Left ventricle myocardium inferior (tissue), 1 donor: ENCODE data around the gene STARD10. TPM values are rescaled to one million over a fixed set of nuclear protein-coding genes. Genes with fewer than 3 reads are reported as not detected.
"Not testable (repeated sequence)": the region's sequence is repeated elsewhere in the genome, so short reads cannot be mapped to it uniquely, and the experiment has no call there.

ENCODE experiments used
- DNase-seq: peaks from one replicate; pipeline ENCODE4 v3.0.0-alpha.2; 2020
- H3K27ac ChIP-seq: fragments of 200-600 bp; replicated peaks from 2 replicates; pipeline ENCODE4 v1.8.0; 2021
- H3K27me3 ChIP-seq: fragments of 200-600 bp; 2 replicates; pipeline ENCODE4 v1.8.0; 2021; ENCODE audit warnings: low read depth
- H3K36me3 ChIP-seq: fragments of 200-600 bp; 2 replicates; pipeline ENCODE4 v1.8.0; 2021
- H3K4me1 ChIP-seq: fragments of 200-600 bp; 2 replicates; pipeline ENCODE4 v1.8.0; 2021
- H3K4me3 ChIP-seq: fragments of 200-600 bp; 2 replicates; pipeline ENCODE4 v1.8.0; 2021; ENCODE audit warnings: mild to moderate bottlenecking, moderate library complexity
- H3K9me3 ChIP-seq: fragments of 200-600 bp; replicated peaks from 2 replicates; pipeline ENCODE4 v1.8.0; 2021
- intact Hi-C: fragments of 100-400 bp; cut with micrococcal nuclease; formaldehyde crosslinking; loops from one replicate; pipeline ENCODE4 v1.11.0; 2022
- total RNA-seq: library from RNA; stranded (reverse); fragmentation: NEBNext Ultra II Directional; extraction: Animal tissue kit (Norgen Biotek cat#: 25700); gene quantifications from one replicate; pipeline ENCODE4 v1.2.1, GENCODE V29; 2021
- TF ChIP-seq, protein P1 (sequence below): fragments of 200-600 bp; IDR thresholded peaks from 2 replicates; pipeline ENCODE4 v1.8.0; 2021; ENCODE audit warnings: antibody characterized with exemption, mild to moderate bottlenecking, borderline replicate concordance
- donor health status: DM: no; HTN: yes; CAD: no; lungs with severe emphysema.

Gene STARD10
- total RNA-seq, 1 donor from 2014 or later: 93.6 TPM

DNA sequence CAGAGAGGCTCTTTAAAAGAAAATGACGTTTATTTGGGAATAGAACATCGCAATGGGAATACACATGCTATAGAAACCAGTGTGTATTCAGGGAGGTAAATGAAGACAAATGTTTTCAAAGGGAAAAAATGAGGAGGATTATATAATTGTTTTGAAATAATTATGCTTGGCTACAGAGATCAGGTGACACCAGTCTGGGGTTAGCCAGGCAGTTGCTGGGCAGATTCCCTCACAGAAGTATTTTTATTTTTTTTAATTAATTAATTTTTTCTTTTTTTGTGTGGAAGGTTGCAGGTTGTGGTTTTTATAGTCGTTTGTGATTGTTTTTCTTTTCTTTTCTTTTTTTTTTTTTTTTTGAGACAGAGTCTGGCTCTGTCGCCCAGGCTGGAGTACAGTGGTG lies 5.6 kb upstream of the STARD10 start:
- Histone ChIP-seq H3K27me3 (no peaks in the 10 kb centered on the region), H3K4me3 (no peak overlapping the region), H3K4me1 (peaks cover 4% of the 10 kb centered on the region), H3K36me3 (no peaks in the 10 kb centered on the region), H3K27ac (no peak overlapping the region), H3K9me3 (no peaks in the 10 kb centered on the region)
- DNase-seq: no peak
- intact Hi-C loops: no loop called here
- TF ChIP-seq, protein P1, sequence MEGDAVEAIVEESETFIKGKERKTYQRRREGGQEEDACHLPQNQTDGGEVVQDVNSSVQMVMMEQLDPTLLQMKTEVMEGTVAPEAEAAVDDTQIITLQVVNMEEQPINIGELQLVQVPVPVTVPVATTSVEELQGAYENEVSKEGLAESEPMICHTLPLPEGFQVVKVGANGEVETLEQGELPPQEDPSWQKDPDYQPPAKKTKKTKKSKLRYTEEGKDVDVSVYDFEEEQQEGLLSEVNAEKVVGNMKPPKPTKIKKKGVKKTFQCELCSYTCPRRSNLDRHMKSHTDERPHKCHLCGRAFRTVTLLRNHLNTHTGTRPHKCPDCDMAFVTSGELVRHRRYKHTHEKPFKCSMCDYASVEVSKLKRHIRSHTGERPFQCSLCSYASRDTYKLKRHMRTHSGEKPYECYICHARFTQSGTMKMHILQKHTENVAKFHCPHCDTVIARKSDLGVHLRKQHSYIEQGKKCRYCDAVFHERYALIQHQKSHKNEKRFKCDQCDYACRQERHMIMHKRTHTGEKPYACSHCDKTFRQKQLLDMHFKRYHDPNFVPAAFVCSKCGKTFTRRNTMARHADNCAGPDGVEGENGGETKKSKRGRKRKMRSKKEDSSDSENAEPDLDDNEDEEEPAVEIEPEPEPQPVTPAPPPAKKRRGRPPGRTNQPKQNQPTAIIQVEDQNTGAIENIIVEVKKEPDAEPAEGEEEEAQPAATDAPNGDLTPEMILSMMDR: no peak

DNA sequence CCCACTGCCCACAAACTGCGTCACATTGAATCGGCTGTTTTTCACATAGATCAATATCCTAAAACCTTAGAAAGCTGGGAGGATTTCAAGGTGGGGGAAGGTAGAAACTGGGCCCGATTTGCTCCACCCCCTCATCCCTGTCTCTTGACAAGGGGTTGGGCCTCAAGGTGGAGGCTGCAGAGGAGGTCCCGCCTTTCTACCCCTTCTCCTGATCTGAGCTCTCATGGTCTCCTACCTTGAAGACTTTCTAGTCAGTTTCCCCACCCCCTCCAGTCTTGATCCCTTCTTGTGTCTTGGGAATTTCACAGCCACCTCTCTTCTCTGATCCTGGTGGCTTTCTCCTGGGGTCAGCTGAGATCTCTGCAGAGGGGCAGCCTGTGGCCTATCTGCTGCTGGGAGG lies 4.5 kb upstream of the STARD10 start:
- TF ChIP-seq, protein P1: no peak
- intact Hi-C loops: no loop called here
- no peak overlapping the region for H3K4me3 ChIP-seq
- H3K9me3 ChIP-seq: no peaks in the 10 kb centered on the region
- DNase-seq: no peak
- H3K27me3 ChIP-seq: no peaks in the 10 kb centered on the region
- H3K36me3 ChIP-seq: no peaks in the 10 kb centered on the region
- H3K4me1 ChIP-seq: peaks cover 10% of the 10 kb centered on the region
- no peak overlapping the region for H3K27ac ChIP-seq

DNA sequence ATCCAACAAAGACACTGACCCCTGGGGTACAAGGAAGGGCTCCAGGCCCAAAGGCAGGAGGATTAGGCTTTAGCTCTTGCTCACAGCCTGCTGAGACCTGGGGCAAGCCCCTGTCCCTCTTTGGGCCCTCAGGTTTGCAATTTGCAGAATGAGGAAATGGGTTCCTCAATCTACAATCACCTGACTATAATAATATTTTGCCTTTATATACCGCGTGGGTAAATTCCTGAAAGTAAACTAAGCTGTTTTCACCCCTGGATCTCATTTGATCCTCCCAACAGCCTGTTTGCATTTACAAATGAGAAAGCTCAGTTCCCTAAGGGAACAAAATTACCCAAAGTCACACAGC lies 797 bp downstream of the STARD10 start:
- H3K9me3 ChIP-seq: no peaks in the 10 kb centered on the region
- no peaks in the 10 kb centered on the region for H3K27me3 ChIP-seq
- H3K4me1 ChIP-seq: peaks cover 48% of the 10 kb centered on the region
- no peak for DNase-seq
- TF ChIP-seq, protein P1: no peak
- H3K36me3 ChIP-seq: no peaks in the 10 kb centered on the region
- peak overlapping the region; percentile 97 for H3K27ac ChIP-seq
- intact Hi-C loops: loop anchor here (5.0 kb wide), 1 partner anchor 66 kb away; no protein-coding TSS in a partner anchor
- peak overlapping the region; percentile 79 for H3K4me3 ChIP-seq

DNA sequence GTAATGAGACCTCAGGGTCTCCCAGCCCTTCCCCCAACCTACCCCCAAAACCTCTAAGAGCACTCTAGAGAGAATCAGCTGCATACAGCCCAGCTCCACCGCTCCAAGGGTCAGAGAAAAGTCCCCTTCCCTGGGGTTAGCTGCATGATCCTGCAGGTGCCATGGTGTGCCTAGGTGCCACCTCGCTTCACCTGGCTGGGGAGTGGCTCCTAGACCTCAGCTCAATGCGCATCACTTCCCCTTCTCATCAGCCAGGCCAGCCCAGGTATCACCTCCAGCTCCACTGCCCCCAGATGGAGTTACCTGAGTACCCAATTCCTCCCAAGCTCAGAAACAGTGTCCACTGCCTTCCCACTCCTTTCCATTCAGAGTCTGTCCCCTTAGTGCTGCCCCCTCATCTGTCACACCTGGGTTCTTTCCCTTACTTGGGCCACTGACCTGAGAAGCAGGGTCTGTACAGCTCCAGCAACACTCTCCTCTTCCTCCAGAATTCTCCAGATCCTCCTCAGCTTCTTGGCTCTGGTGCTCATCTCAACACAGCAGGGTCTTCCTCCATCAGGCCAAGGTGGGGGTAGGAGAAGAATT lies 1.3 kb downstream of the STARD10 start:
- Histone ChIP-seq H3K27me3 (no peaks in the 10 kb centered on the region), H3K36me3 (no peaks in the 10 kb centered on the region), H3K4me3 (peak overlapping the region; percentile 79), H3K4me1 (peaks cover 49% of the 10 kb centered on the region), H3K9me3 (no peaks in the 10 kb centered on the region), H3K27ac (peak overlapping the region; percentile 97)
- intact Hi-C loops: loop anchor here (5.0 kb wide), 1 partner anchor 65 kb away; no protein-coding TSS in a partner anchor
- no peak for DNase-seq
- TF ChIP-seq, protein P1: no peak

DNA sequence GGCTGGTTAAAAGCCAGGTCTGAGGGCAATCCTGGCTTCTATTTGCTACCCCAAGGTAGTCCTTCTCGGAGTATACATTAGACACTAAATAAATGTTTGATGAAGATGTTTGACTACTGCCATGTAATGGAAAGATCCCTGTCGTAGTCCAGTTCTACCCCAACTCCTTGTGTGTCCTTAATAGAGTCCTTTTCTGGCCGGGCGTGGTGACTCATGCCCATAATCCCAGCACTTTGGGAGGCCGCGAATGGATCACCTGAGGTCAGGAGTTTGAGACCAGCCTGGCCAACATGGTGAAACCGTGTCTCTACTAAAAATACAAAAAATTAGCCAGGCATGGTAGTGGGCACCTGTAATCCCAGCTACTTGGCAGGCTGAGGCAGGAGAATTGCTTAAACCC lies 2.6 kb downstream of the STARD10 start:
- not testable (repeated sequence) for H3K4me3 ChIP-seq, H3K27ac ChIP-seq, H3K36me3 ChIP-seq, DNase-seq, H3K27me3 ChIP-seq, H3K9me3 ChIP-seq
- intact Hi-C loops: loop anchor here (5.0 kb wide), 1 partner anchor 64 kb away; no protein-coding TSS in a partner anchor
- peaks cover 49% of the 10 kb centered on the region for H3K4me1 ChIP-seq

DNA sequence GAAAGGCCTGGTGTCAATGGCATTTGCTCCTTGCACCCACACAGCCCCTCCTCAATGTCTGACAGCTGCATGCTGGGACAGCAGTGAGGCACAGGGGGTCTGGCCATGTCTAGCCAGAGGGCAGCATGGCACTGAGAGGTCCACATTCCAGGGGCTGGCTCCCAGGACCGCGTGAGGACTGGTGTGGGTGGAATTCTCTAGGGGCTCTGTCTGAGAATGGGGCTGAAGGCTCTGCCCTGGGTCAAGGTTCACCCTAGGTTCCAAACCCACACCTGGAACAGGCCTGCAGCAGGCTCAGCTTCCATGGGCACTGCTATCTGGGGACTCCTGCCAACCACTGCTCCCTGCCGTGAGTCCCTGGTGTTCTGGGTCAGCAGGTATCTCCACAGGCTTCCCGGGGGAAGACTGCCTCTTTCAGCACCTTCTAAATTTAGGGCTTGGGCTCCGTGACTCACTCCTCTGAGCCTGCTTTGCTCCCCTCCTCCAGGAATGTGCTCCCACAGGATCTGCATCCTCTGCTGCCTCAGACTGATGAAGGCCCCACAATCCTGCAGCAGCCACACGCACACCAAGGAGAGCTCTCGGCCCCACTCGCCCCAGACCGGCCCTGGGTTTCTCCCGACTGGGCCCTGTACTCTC lies 4.2 kb downstream of the STARD10 start:
- Histone ChIP-seq H3K4me1 (peaks cover 46% of the 10 kb centered on the region), H3K9me3 (no peaks in the 10 kb centered on the region), H3K36me3 (no peaks in the 10 kb centered on the region), H3K27me3 (no peaks in the 10 kb centered on the region), H3K4me3 (no peak overlapping the region), H3K27ac (peak overlapping the region; percentile 79)
- TF ChIP-seq, protein P1: no peak
- peak; percentile 68 for DNase-seq
- intact Hi-C loops: loop anchor here (5.0 kb wide), 1 partner anchor 62 kb away; no protein-coding TSS in a partner anchor
